Measurements from ENCODE around the gene EIF4E1B. TPM values are rescaled to one million over a fixed set of nuclear protein-coding genes. Genes with fewer than 3 reads are reported as not detected.

Gene EIF4E1B
- total and polyA plus RNA-seq, 7 donors = 0.04 to 0.62 TPM; not detected in 5

GRCh38 chr5:176618783-176619182 lies 11.7 kb upstream of the EIF4E1B start:
- WGBS, 3 donors = 22 to 30% (median 27%) methylated on average over 19 of the region's 19 CpGs
- TF ChIP-seq CTCF (IDR thresholded peaks at IDR 0.05) = no peak
- Histone ChIP-seq H3K36me3 (ENCODE audit: insufficient read depth in 1 of 2, low read depth in 1 of 2) (no peaks in the 10 kb centered on the region), H3K4me1 (peaks cover 24% of the 10 kb centered on the region), H3K9me3 (no peaks in the 10 kb centered on the region), H3K4me3 (no peak overlapping the region), H3K27ac (no peak overlapping the region), H3K27me3 (ENCODE audit: insufficient read depth in 3 of 3, low read length in 2 of 3) (peaks cover 0 to 54% (median 15%) of the 10 kb centered on the region in 3 donors)
- no peak for DNase-seq
- intact Hi-C loops (cut with DNase I) = no loop called here
- ATAC-seq = no peak

GRCh38 chr5:176619203-176619568 lies 11.3 kb upstream of the EIF4E1B start:
- peaks cover 24% of the 10 kb centered on the region for H3K4me1 ChIP-seq
- ATAC-seq (peak; percentile 78 to 92 (median 89)), DNase-seq (peak; percentile 75 to 89)
- H3K9me3 ChIP-seq = no peaks in the 10 kb centered on the region
- H3K4me3 ChIP-seq = peak overlapping the region; percentile 40
- no peaks in the 10 kb centered on the region for H3K36me3 ChIP-seq (ENCODE audit: insufficient read depth in 1 of 2, low read depth in 1 of 2)
- peaks cover 0 to 54% (median 15%) of the 10 kb centered on the region in 3 donors for H3K27me3 ChIP-seq (ENCODE audit: insufficient read depth in 3 of 3, low read length in 2 of 3)
- 2 to 5% (median 3%) methylated on average over 23 to 31 of the region's 31 CpGs for WGBS, 3 donors
- peak; percentile 14 for TF ChIP-seq CTCF (IDR thresholded peaks at IDR 0.05)
- H3K27ac ChIP-seq = no peak overlapping the region
- intact Hi-C loops (cut with DNase I) = no loop called here

- peak overlapping the region; percentile 40 for H3K4me3 ChIP-seq
Observed at GRCh38 chr5:176619569-176620332, 10.7 kb upstream of the EIF4E1B start.

GRCh38 chr5:176620333-176620981 lies 10.0 kb upstream of the EIF4E1B start:
- WGBS, 3 donors = 4 to 10% (median 8%) methylated on average over 32 of the region's 32 CpGs
- H3K4me3 ChIP-seq = no peak overlapping the region
- no peaks in the 10 kb centered on the region for H3K36me3 ChIP-seq (ENCODE audit: insufficient read depth in 1 of 2, low read depth in 1 of 2)
- TF ChIP-seq CTCF (IDR thresholded peaks at IDR 0.05) = no peak
- H3K27ac ChIP-seq = no peak overlapping the region
- DNase-seq (peak; percentile 41 to 62), ATAC-seq (peak; percentile 16 to 41 (median 32))
- H3K27me3 ChIP-seq (ENCODE audit: insufficient read depth in 3 of 3, low read length in 2 of 3) = peaks cover 0 to 49% (median 14%) of the 10 kb centered on the region in 3 donors
- no peaks in the 10 kb centered on the region for H3K9me3 ChIP-seq
- intact Hi-C loops (cut with DNase I) = no loop called here
- H3K4me1 ChIP-seq = peaks cover 24% of the 10 kb centered on the region

More at GRCh38 chr5:176619569-176620332, 10.7 kb upstream of the EIF4E1B start:
- Histone ChIP-seq H3K36me3 (ENCODE audit: insufficient read depth in 1 of 2, low read depth in 1 of 2) (no peaks in the 10 kb centered on the region), H3K4me1 (peaks cover 24% of the 10 kb centered on the region), H3K9me3 (no peaks in the 10 kb centered on the region), H3K27ac (no peak overlapping the region), H3K27me3 (ENCODE audit: insufficient read depth in 3 of 3, low read length in 2 of 3) (peaks cover 0 to 52% (median 14%) of the 10 kb centered on the region in 3 donors)
- WGBS, 3 donors = 8 to 11% (median 8%) methylated on average over 52 to 59 of the region's 59 CpGs
- TF ChIP-seq CTCF (IDR thresholded peaks at IDR 0.05) = no peak
- DNase-seq (no peak), ATAC-seq (peak in 1 of 4 donors; percentile 18)
- intact Hi-C loops (cut with DNase I) = no loop called here

Data from psoas muscle (tissue), 8 donors.